HepG2 (cell line): ENCODE measurements around the gene CYLD. TPM values are rescaled to one million over a fixed set of nuclear protein-coding genes. Genes with fewer than 3 reads are reported as not detected.
A peak's percentile ranks its signal among the peaks of the same experiment; 100 is the strongest.

ENCODE experiments used
- ARID4A ChIP-seq: sonication (generic); formaldehyde crosslinking; IDR thresholded peaks from 2 replicates; pipeline ENCODE4 v1.5.0; 2020; ENCODE audit warnings: mild to moderate bottlenecking, missing genetic modification reagents, borderline replicate concordance
- CHCHD3 ChIP-seq: sonication (generic); formaldehyde crosslinking; IDR thresholded peaks from 2 replicates; pipeline ENCODE4 v1.8.0; 2022; ENCODE audit warnings: mild to moderate bottlenecking, missing genetic modification reagents, moderate library complexity
- EP300 ChIP-seq, 3 experiments: sonication (generic) in 1 of 3; formaldehyde crosslinking in 1 of 3; IDR thresholded peaks; 2 replicates each; pipeline versions ENCODE4 v1.5.1 to v1.6.1; 2011 to 2020; ENCODE audit warnings: low read depth in 2 of 3, low read length in 2 of 3, borderline replicate concordance in 1 of 3, improper control_type of control experiment in 1 of 3, mild to moderate bottlenecking in 1 of 3, missing genetic modification reagents in 1 of 3, moderate library complexity in 1 of 3
- HMGXB4 ChIP-seq, 2 experiments: sonication (generic) in 1 of 2; formaldehyde crosslinking in 1 of 2; IDR thresholded peaks; 2 replicates each; pipeline versions ENCODE4 v1.4.0 to v1.6.1; 2018 to 2020; ENCODE audit warnings: missing genetic modification reagents in 2 of 2, borderline replicate concordance in 1 of 2, low read depth in 1 of 2, mild to moderate bottlenecking in 1 of 2, missing biosample characterization in 1 of 2
- NFYB ChIP-seq: sonication (generic); formaldehyde crosslinking; IDR thresholded peaks from 2 replicates; pipeline ENCODE4 v1.4.0; 2020; ENCODE audit warnings: missing genetic modification reagents
- SAP130 ChIP-seq: IDR thresholded peaks from 2 replicates; pipeline ENCODE4 v1.6.1; 2016; ENCODE audit warnings: low read depth
- SIN3A ChIP-seq: IDR thresholded peaks from 2 replicates; pipeline ENCODE4 v1.6.1; 2011; ENCODE audit warnings: low read depth, mild to moderate bottlenecking, control low read depth, low read length, borderline replicate concordance
- TOE1 ChIP-seq: sonication (generic); formaldehyde crosslinking; IDR thresholded peaks from 2 replicates; pipeline ENCODE4 v1.4.0; 2020; ENCODE audit warnings: mild to moderate bottlenecking, missing genetic modification reagents
- ZNF3 ChIP-seq: IDR thresholded peaks from 2 replicates; pipeline ENCODE4 v1.7.0; 2017; ENCODE audit warnings: inconsistent platforms
- ZNF574 ChIP-seq: sonication (generic); formaldehyde crosslinking; IDR thresholded peaks from 2 replicates; pipeline ENCODE4 v1.4.0; 2020; ENCODE audit warnings: missing genetic modification reagents
- ZNF768 ChIP-seq: sonication (generic); formaldehyde crosslinking; IDR thresholded peaks from 2 replicates; pipeline ENCODE4 v1.4.0; 2020; ENCODE audit warnings: missing genetic modification reagents
- ZNF775 ChIP-seq: sonication (generic); formaldehyde crosslinking; IDR thresholded peaks from 2 replicates; pipeline ENCODE4 v1.4.0; 2020; ENCODE audit warnings: missing genetic modification reagents, mild to moderate bottlenecking, moderate library complexity, borderline replicate concordance
- polyA plus RNA-seq, 8 experiments: library from polyadenylated mRNA; depleted of rRNA in 3 of 8; stranded (reverse) in 7 of 8; unstranded in 1 of 8; fragments of >200 nt; fragmentation: Illumina TruSeq in 4 of 8; extraction: Trizol in 4 of 8; gene quantifications; 2 replicates each; pipeline versions ENCODE4 v1.2.1 to v1.2.3, GENCODE V29; 2011 to 2016; ENCODE audit warnings: low read depth in 4 of 8, missing spikeins in 1 of 8, mixed read lengths in 1 of 8; ENCODE audit not compliant: insufficient read depth in 1 of 8
- total RNA-seq, 5 experiments: library from RNA; depleted of rRNA; stranded (reverse); fragments of >200 nt; fragmentation: Illumina TruSeq; extraction: Trizol; gene quantifications; 2 replicates each; pipeline ENCODE4 v1.2.3, GENCODE V29; 2016; ENCODE audit warnings: low read depth in 1 of 5
- TF ChIP-seq, protein P1 (sequence below): sonication (generic); formaldehyde crosslinking; IDR thresholded peaks from 2 replicates; pipeline ENCODE4 v1.5.1; 2020; ENCODE audit warnings: mild to moderate bottlenecking, missing genetic modification reagents, borderline replicate concordance

The CYLD gene
- total and polyA plus RNA-seq, 2 of the 13 experiments (the other 11 are each of a cell fraction or from before 2014, with no cell fraction given): 6.1 to 11.4 TPM

GRCh38 chr16:50804290-50804907 is 62.5 kb downstream of the CYLD start (continued):
- TF ChIP-seq ARID4A (CRISPR knock-in tag) (peak; percentile 25; the same call in 1 of the 2 replicates), ZNF775 (CRISPR knock-in tag) (no peak), SAP130 (CRISPR knock-in tag) (peak; percentile 64; the same call in 1 of the 2 replicates), ZNF574 (CRISPR knock-in tag) (peak; percentile 68; the same call in 1 of the 2 replicates), ZNF768 (CRISPR knock-in tag) (no peak), SIN3A (peak; percentile 67; the same call in 1 of the 2 replicates), NFYB (peak; percentile 50; the same call in 1 of the 2 replicates), EP300 (IDR thresholded peaks at IDR 0.05; ENCODE audit: low read depth in 2 of 2, low read length in 2 of 2) (peak in 1 of 2 experiments; percentile 68; a peak in 2 of 4 replicates), EP300 (CRISPR knock-in tag; IDR thresholded peaks at IDR 0.05; ENCODE audit: borderline replicate concordance) (peak; percentile 45; the same call in 1 of the 2 replicates), CHCHD3 (CRISPR knock-in tag) (no peak), HMGXB4 (CRISPR knock-in tag; IDR thresholded peaks at IDR 0.05; ENCODE audit: borderline replicate concordance in 1 of 2, low read depth in 1 of 2) (peak in 1 of 2 experiments; percentile 56; a peak in 1 of 4 replicates), TOE1 (CRISPR knock-in tag) (no peak), ZNF3 (CRISPR knock-in tag) (peak; percentile 36; the same call in 1 of the 2 replicates)
- TF ChIP-seq, protein P1, sequence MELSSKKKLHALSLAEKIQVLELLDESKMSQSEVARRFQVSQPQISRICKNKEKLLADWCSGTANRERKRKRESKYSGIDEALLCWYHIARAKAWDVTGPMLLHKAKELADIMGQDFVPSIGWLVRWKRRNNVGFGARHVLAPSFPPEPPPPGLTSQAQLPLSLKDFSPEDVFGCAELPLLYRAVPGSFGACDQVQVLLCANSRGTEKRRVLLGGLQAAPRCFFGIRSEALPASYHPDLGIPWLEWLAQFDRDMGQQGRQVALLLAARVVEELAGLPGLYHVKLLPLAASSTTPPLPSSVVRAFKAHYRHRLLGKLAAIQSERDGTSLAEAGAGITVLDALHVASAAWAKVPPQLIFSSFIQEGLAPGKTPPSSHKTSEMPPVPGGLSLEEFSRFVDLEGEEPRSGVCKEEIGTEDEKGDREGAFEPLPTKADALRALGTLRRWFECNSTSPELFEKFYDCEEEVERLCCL (CRISPR knock-in tag): no peak
